ENCODE results near the gene RBM4. TPM values are rescaled to one million over a fixed set of nuclear protein-coding genes. Genes with fewer than 3 reads are reported as not detected.

The RBM4 gene
- total and polyA plus RNA-seq, 9 of the 15 experiments (the other 6 are each of a cell fraction or from before 2014, with no cell fraction given), result 81.6 to 233 (median 122) TPM

DNA sequence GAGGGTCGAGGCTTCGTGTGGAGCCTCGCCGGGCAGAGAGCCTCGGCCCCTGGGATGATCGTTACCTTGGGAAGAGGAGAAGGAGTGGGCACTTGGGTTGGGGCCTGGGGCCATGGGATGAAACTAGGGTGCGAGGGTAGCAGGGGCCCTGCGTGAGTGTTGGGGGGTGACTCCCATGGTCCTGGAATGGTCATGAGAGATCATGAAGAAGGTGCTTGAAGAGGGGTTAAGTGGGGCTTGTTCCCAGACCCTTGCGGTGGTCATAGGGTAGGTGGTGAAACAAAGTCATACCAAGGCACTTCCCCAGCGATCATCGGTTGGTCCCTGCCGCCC, 45.2 kb upstream of the RBM4 start (continued):
- TF ChIP-seq, protein P1, sequence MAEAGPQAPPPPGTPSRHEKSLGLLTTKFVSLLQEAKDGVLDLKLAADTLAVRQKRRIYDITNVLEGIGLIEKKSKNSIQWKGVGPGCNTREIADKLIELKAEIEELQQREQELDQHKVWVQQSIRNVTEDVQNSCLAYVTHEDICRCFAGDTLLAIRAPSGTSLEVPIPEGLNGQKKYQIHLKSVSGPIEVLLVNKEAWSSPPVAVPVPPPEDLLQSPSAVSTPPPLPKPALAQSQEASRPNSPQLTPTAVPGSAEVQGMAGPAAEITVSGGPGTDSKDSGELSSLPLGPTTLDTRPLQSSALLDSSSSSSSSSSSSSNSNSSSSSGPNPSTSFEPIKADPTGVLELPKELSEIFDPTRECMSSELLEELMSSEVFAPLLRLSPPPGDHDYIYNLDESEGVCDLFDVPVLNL (CRISPR knock-in tag; IDR thresholded peaks at IDR 0.05; ENCODE audit: low read depth), result no peak
- 0 out of 2 replicates have a peak, but pooled peaks have one; percentile 39 for TF ChIP-seq ZNF445 (CRISPR knock-in tag; IDR thresholded peaks at IDR 0.05; ENCODE audit: low read depth)
- TF ChIP-seq, protein P2, sequence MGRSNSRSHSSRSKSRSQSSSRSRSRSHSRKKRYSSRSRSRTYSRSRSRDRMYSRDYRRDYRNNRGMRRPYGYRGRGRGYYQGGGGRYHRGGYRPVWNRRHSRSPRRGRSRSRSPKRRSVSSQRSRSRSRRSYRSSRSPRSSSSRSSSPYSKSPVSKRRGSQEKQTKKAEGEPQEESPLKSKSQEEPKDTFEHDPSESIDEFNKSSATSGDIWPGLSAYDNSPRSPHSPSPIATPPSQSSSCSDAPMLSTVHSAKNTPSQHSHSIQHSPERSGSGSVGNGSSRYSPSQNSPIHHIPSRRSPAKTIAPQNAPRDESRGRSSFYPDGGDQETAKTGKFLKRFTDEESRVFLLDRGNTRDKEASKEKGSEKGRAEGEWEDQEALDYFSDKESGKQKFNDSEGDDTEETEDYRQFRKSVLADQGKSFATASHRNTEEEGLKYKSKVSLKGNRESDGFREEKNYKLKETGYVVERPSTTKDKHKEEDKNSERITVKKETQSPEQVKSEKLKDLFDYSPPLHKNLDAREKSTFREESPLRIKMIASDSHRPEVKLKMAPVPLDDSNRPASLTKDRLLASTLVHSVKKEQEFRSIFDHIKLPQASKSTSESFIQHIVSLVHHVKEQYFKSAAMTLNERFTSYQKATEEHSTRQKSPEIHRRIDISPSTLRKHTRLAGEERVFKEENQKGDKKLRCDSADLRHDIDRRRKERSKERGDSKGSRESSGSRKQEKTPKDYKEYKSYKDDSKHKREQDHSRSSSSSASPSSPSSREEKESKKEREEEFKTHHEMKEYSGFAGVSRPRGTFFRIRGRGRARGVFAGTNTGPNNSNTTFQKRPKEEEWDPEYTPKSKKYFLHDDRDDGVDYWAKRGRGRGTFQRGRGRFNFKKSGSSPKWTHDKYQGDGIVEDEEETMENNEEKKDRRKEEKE (IDR thresholded peaks at IDR 0.05; ENCODE audit: borderline replicate concordance in 1 of 2, control insufficient read depth in 1 of 2, low read depth in 2 of 2, low read length in 1 of 2), result no peak
- no peak for TF ChIP-seq TAL1 (IDR thresholded peaks at IDR 0.05)
- no peak for TF ChIP-seq HOXB6 (CRISPR knock-in tag; IDR thresholded peaks at IDR 0.05; ENCODE audit: borderline replicate concordance)
- peak; percentile 53 for TF ChIP-seq ZFX (CRISPR knock-in tag; IDR thresholded peaks at IDR 0.05)
- no peak for TF ChIP-seq CAMTA2 (CRISPR knock-in tag; conservative IDR thresholded peaks at IDR 0.05)
- TF ChIP-seq, protein P3, sequence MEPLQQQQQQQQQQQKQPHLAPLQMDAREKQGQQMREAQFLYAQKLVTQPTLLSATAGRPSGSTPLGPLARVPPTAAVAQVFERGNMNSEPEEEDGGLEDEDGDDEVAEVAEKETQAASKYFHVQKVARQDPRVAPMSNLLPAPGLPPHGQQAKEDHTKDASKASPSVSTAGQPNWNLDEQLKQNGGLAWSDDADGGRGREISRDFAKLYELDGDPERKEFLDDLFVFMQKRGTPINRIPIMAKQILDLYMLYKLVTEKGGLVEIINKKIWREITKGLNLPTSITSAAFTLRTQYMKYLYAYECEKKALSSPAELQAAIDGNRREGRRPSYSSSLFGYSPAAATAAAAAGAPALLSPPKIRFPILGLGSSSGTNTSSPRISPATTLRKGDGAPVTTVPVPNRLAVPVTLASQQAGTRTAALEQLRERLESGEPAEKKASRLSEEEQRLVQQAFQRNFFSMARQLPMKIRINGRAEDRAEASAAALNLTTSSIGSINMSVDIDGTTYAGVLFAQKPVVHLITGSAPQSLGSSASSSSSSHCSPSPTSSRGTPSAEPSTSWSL (CRISPR knock-in tag; IDR thresholded peaks at IDR 0.05; ENCODE audit: borderline replicate concordance), result 0 out of 2 replicates have a peak, but pooled peaks have one; percentile 30
- 0 out of 2 replicates have a peak, but pooled peaks have one; percentile 5 for TF ChIP-seq L3MBTL2 (IDR thresholded peaks at IDR 0.05)
- TF ChIP-seq, protein P4, sequence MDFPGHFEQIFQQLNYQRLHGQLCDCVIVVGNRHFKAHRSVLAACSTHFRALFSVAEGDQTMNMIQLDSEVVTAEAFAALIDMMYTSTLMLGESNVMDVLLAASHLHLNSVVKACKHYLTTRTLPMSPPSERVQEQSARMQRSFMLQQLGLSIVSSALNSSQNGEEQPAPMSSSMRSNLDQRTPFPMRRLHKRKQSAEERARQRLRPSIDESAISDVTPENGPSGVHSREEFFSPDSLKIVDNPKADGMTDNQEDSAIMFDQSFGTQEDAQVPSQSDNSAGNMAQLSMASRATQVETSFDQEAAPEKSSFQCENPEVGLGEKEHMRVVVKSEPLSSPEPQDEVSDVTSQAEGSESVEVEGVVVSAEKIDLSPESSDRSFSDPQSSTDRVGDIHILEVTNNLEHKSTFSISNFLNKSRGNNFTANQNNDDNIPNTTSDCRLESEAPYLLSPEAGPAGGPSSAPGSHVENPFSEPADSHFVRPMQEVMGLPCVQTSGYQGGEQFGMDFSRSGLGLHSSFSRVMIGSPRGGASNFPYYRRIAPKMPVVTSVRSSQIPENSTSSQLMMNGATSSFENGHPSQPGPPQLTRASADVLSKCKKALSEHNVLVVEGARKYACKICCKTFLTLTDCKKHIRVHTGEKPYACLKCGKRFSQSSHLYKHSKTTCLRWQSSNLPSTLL (IDR thresholded peaks at IDR 0.05), result no peak
- TF ChIP-seq MAZ (CRISPR knock-in tag; conservative IDR thresholded peaks at IDR 0.05 in 1 of 2, IDR thresholded peaks at IDR 0.05 in 1 of 2), result 0 out of 4 replicates have a peak, but pooled peaks of 1 of the 2 experiments have one; percentile 54
- TF ChIP-seq, protein P5, sequence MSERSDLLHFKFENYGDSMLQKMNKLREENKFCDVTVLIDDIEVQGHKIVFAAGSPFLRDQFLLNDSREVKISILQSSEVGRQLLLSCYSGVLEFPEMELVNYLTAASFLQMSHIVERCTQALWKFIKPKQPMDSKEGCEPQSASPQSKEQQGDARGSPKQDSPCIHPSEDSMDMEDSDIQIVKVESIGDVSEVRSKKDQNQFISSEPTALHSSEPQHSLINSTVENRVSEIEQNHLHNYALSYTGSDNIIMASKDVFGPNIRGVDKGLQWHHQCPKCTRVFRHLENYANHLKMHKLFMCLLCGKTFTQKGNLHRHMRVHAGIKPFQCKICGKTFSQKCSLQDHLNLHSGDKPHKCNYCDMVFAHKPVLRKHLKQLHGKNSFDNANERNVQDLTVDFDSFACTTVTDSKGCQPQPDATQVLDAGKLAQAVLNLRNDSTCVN (CRISPR knock-in tag; IDR thresholded peaks at IDR 0.05), result 0 out of 2 replicates have a peak, but pooled peaks have one; percentile 61
- TF ChIP-seq, protein P6, sequence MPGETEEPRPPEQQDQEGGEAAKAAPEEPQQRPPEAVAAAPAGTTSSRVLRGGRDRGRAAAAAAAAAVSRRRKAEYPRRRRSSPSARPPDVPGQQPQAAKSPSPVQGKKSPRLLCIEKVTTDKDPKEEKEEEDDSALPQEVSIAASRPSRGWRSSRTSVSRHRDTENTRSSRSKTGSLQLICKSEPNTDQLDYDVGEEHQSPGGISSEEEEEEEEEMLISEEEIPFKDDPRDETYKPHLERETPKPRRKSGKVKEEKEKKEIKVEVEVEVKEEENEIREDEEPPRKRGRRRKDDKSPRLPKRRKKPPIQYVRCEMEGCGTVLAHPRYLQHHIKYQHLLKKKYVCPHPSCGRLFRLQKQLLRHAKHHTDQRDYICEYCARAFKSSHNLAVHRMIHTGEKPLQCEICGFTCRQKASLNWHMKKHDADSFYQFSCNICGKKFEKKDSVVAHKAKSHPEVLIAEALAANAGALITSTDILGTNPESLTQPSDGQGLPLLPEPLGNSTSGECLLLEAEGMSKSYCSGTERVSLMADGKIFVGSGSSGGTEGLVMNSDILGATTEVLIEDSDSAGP (CRISPR knock-in tag; IDR thresholded peaks at IDR 0.05), result 0 out of 2 replicates have a peak, but pooled peaks have one; percentile 29
- TF ChIP-seq HEY1 (CRISPR knock-in tag; IDR thresholded peaks at IDR 0.05; ENCODE audit: borderline replicate concordance), result no peak
- peak; percentile 72; the same call in 1 of the 2 replicates for TF ChIP-seq TAF7 (tag; IDR thresholded peaks at IDR 0.05)
- 0 out of 2 replicates have a peak, but pooled peaks have one; percentile 28 for TF ChIP-seq SMARCE1 (IDR thresholded peaks at IDR 0.05)
- TF ChIP-seq HLTF (IDR thresholded peaks at IDR 0.05), result peak; percentile 59; the same call in 1 of the 2 replicates
- TF ChIP-seq BCL6 (CRISPR knock-in tag; IDR thresholded peaks at IDR 0.05), result no peak
